Pancreas (tissue), 10 donors: ENCODE data around the gene CDC26. TPM values are rescaled to one million over a fixed set of nuclear protein-coding genes. Genes with fewer than 3 reads are reported as not detected.

Experiments used
- ATAC-seq, 4 donors: fragments of 200-7000 bp; cut with Tn5 transposase; one replicate each; pipeline versions ENCODE4 v1.8.0 to v1.9.1; 2020; ENCODE audit warnings: mild to moderate bottlenecking in 4 of 4, moderate library complexity in 4 of 4
- DNase-seq, 6 donors: peaks; one replicate each; pipeline ENCODE4 v3.0.0-alpha.2; 2020
- FAIRE-seq: peaks from 2 replicates; lab custom pipeline; 2012; peaks lifted over from hg19 to GRCh38; lab: Jason Lieb, UNC
- H3K27ac ChIP-seq, 4 donors: fragments of 200-600 bp; sonication (generic); 1 replicate in 3 of 4; 2 replicates in 1 of 4; pipeline versions ENCODE4 v1.5.0 to v1.8.0; 2020
- H3K27me3 ChIP-seq, 4 donors: fragments of 200-600 bp; one replicate each; pipeline ENCODE4 v1.8.0; 2021
- H3K36me3 ChIP-seq, 3 donors: fragments of 200-600 bp; sonication (generic) in 1 of 3; one replicate each; pipeline versions ENCODE4 v1.5.0 to v1.8.0; 2020 to 2021
- H3K4me1 ChIP-seq, 3 donors: fragments of 200-600 bp; one replicate each; pipeline ENCODE4 v1.8.0; 2021
- H3K4me3 ChIP-seq, 4 donors: fragments of 200-600 bp; sonication (generic) in 2 of 4; one replicate each; pipeline versions ENCODE4 v1.5.0 to v1.8.0; 2020 to 2021
- H3K9me3 ChIP-seq, 4 donors: fragments of 200-600 bp; one replicate each; pipeline ENCODE4 v1.8.0; 2021
- CTCF ChIP-seq, 4 donors: fragments of 200-600 bp; sonication (generic) in 3 of 4; IDR thresholded peaks; one replicate each; pipeline versions ENCODE4 v1.5.0 to v1.8.0; 2021; ENCODE audit warnings: antibody characterized with exemption in 4 of 4
- WGBS, 2 donors: extraction: QIAGEN DNeasy Blood & Tissue Kit; methylation state at CpG; one replicate each; pipeline ENCODE4 v1.1.7; 2013; 5-methylcytosine and 5-hydroxymethylcytosine counted together
- intact Hi-C, 3 donors: fragments of 100-400 bp; cut with DNase I; formaldehyde crosslinking; loops; one replicate each; pipeline versions ENCODE4 v1.11.1 to v1.14.2; 2022
- polyA plus RNA-seq, 2 donors: library from polyadenylated mRNA; stranded (reverse); fragments of 200-250 nt; gene quantifications; one replicate each; pipeline ENCODE4 v1.2.3, GENCODE V29; 2013
- total RNA-seq, 6 donors: library from RNA; stranded (reverse); fragmentation: NEBNext Ultra II Directional in 4 of 6; extraction: Animal tissue kit (Norgen Biotek cat#: 25700) in 4 of 6; gene quantifications; one replicate each; pipeline versions ENCODE4 v1.2.1 to v1.2.4, GENCODE V29; 2021 to 2023
- donor health status: healthy with polysubstance abuse.
- donor health status: DM: no; HTN: no; CAD: no; lungs with moderate emphysema.
- donor health status: DM: no; HTN: no; CAD: no.
- donor health status: control.
- donor health status: control.
- donor health status: Bipolar disorder and iron deficiency.
- donor health status: DM: yes; HTN: yes; CAD: no.
- donor health status: DM: no; HTN: no; CAD: no.
- donor health status: DM: no; HTN: no; CAD: no.
- donor health status: DM: yes; HTN: yes; CAD: no.

Gene CDC26
- total and polyA plus RNA-seq, 8 donors: 7.4 to 30.1 (median 10.8) TPM

- FAIRE-seq: no peak
- no peak for TF ChIP-seq CTCF (IDR thresholded peaks at IDR 0.05)
Observed at GRCh38 chr9:113317777-113318176, 42.4 kb upstream of the CDC26 start.

GRCh38 chr9:113316030-113316429, 40.7 kb upstream of the CDC26 start:
- intact Hi-C loops: loop anchor here in 1 of 3 donors (10.0 kb wide), 1 partner anchor 349 kb away; no protein-coding TSS in a partner anchor
- no peak for ATAC-seq

More at GRCh38 chr9:113317777-113318176, 42.4 kb upstream of the CDC26 start:
- DNase-seq (no peak), ATAC-seq (no peak)
- Histone ChIP-seq H3K27ac (no peak overlapping the region), H3K27me3 (no peaks in the 10 kb centered on the region), H3K9me3 (no peaks in the 10 kb centered on the region), H3K36me3 (peaks cover 0 to 12% (median 0%) of the 10 kb centered on the region in 3 donors), H3K4me3 (no peak overlapping the region), H3K4me1 (no peaks in the 10 kb centered on the region)
- WGBS, 2 donors: 49 to 58% methylated on average over 2 of the region's 2 CpGs
- intact Hi-C loops: loop anchor here in 1 of 3 donors (10.0 kb wide), 1 partner anchor 347 kb away; no protein-coding TSS in a partner anchor

GRCh38 chr9:113315231-113315630, 39.9 kb upstream of the CDC26 start:
- DNase-seq: no peak
- no peak for FAIRE-seq
- no peak overlapping the region for H3K4me3 ChIP-seq
- H3K36me3 ChIP-seq: peaks cover 0 to 8% (median 0%) of the 10 kb centered on the region in 3 donors
- intact Hi-C loops: loop anchor here in 1 of 3 donors (10.0 kb wide), 1 partner anchor 350 kb away; no protein-coding TSS in a partner anchor
- ATAC-seq: no peak
- H3K27me3 ChIP-seq: no peaks in the 10 kb centered on the region
- no peak for TF ChIP-seq CTCF (IDR thresholded peaks at IDR 0.05)
- no peaks in the 10 kb centered on the region for H3K4me1 ChIP-seq
- no peaks in the 10 kb centered on the region for H3K9me3 ChIP-seq
- H3K27ac ChIP-seq: no peak overlapping the region

More at GRCh38 chr9:113316030-113316429, 40.7 kb upstream of the CDC26 start:
- H3K27me3 ChIP-seq: no peaks in the 10 kb centered on the region
- H3K4me3 ChIP-seq: no peak overlapping the region
- no peaks in the 10 kb centered on the region for H3K9me3 ChIP-seq
- no peak overlapping the region for H3K27ac ChIP-seq
- no peak for FAIRE-seq
- no peak for DNase-seq
- TF ChIP-seq CTCF (IDR thresholded peaks at IDR 0.05): no peak
- H3K4me1 ChIP-seq: no peaks in the 10 kb centered on the region
- H3K36me3 ChIP-seq: peaks cover 0 to 12% (median 0%) of the 10 kb centered on the region in 3 donors
- WGBS, 2 donors: 89 to 94% methylated on average over 4 of the region's 4 CpGs

GRCh38 chr9:113313261-113313660, 37.9 kb upstream of the CDC26 start:
- no peak for FAIRE-seq
- H3K36me3 ChIP-seq: peaks cover 0 to 5% (median 0%) of the 10 kb centered on the region in 3 donors
- H3K27ac ChIP-seq: no peak overlapping the region
- DNase-seq: no peak
- no peak for TF ChIP-seq CTCF (IDR thresholded peaks at IDR 0.05)
- ATAC-seq: no peak
- H3K4me1 ChIP-seq: no peaks in the 10 kb centered on the region
- no peaks in the 10 kb centered on the region for H3K9me3 ChIP-seq
- 39 to 41% methylated on average over 5 of the region's 5 CpGs for WGBS, 2 donors
- no peak overlapping the region for H3K4me3 ChIP-seq
- intact Hi-C loops: loop anchor here in 1 of 3 donors (10.0 kb wide), 1 partner anchor 352 kb away; no protein-coding TSS in a partner anchor
- H3K27me3 ChIP-seq: no peaks in the 10 kb centered on the region

- WGBS, 2 donors: 78 to 90% methylated on average over 3 of the region's 3 CpGs
- H3K36me3 ChIP-seq: peaks cover 0 to 5% (median 0%) of the 10 kb centered on the region in 3 donors
- ATAC-seq: no peak
- no peaks in the 10 kb centered on the region for H3K9me3 ChIP-seq
- H3K27ac ChIP-seq: no peak overlapping the region
- H3K27me3 ChIP-seq: no peaks in the 10 kb centered on the region
- H3K4me3 ChIP-seq: no peak overlapping the region
- TF ChIP-seq CTCF (IDR thresholded peaks at IDR 0.05): no peak
- intact Hi-C loops: loop anchor here in 1 of 3 donors (10.0 kb wide), 1 partner anchor 353 kb away; no protein-coding TSS in a partner anchor
- H3K4me1 ChIP-seq: no peaks in the 10 kb centered on the region
- no peak for FAIRE-seq
- no peak for DNase-seq
Observed at GRCh38 chr9:113311961-113312360, 36.6 kb upstream of the CDC26 start.
